Epithelial cell of esophagus (primary cell): Measurements from ENCODE around the gene SCYL3.

Source experiments
- DNase-seq: peaks from one replicate; pipeline ENCODE4 v3.0.0; 2010; ENCODE audit warnings: low read depth
- H3K4me3 ChIP-seq: 2 replicates; pipeline ENCODE4 v1.5.1; 2011; ENCODE audit warnings: mild to moderate bottlenecking, low read length, control low read depth
- TF ChIP-seq, protein P1 (sequence below): IDR thresholded peaks from 2 replicates; pipeline ENCODE4 v1.5.1; 2011; ENCODE audit warnings: low read depth, mild to moderate bottlenecking, low read length, control low read depth, inconsistent platforms; ENCODE audit not compliant: insufficient read depth; ENCODE audit errors: missing control alignments

Gene SCYL3

DNA sequence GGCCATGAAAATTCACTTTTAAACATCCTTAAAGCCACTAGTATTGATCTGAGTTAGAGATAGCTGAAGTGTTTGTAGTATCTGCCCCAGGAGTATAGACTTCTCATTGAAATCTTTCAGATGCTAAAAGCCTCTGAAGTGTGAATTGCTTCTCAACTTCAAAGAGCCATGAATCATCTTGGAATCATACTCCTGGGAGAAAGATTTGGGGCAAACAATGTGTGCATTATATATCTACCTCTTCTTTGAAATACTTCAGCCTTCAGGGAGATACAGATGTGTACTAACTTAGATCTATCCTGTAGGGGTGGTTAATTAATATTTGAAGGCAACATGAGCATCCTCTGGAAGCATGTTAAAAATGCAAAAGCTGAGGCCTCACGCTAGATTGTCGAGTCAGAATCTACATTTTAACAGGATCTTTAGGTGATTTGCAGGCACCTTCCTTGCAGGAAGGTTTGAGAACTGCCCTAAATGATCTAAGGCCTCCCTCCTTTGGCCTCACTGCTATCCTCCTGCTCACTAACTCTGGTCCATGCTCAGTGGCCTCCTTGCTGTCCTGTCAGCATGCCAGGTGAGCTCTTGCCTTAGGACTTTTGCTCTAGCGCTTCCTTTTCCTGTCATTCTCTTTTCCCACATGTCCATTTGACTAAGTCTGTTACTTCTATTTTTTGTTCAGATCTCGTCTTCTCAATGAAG, 6.0 kb upstream of the SCYL3 start:
- no peak overlapping the region for H3K4me3 ChIP-seq
- DNase-seq = no peak
- TF ChIP-seq, protein P1, sequence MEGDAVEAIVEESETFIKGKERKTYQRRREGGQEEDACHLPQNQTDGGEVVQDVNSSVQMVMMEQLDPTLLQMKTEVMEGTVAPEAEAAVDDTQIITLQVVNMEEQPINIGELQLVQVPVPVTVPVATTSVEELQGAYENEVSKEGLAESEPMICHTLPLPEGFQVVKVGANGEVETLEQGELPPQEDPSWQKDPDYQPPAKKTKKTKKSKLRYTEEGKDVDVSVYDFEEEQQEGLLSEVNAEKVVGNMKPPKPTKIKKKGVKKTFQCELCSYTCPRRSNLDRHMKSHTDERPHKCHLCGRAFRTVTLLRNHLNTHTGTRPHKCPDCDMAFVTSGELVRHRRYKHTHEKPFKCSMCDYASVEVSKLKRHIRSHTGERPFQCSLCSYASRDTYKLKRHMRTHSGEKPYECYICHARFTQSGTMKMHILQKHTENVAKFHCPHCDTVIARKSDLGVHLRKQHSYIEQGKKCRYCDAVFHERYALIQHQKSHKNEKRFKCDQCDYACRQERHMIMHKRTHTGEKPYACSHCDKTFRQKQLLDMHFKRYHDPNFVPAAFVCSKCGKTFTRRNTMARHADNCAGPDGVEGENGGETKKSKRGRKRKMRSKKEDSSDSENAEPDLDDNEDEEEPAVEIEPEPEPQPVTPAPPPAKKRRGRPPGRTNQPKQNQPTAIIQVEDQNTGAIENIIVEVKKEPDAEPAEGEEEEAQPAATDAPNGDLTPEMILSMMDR = no peak

DNA sequence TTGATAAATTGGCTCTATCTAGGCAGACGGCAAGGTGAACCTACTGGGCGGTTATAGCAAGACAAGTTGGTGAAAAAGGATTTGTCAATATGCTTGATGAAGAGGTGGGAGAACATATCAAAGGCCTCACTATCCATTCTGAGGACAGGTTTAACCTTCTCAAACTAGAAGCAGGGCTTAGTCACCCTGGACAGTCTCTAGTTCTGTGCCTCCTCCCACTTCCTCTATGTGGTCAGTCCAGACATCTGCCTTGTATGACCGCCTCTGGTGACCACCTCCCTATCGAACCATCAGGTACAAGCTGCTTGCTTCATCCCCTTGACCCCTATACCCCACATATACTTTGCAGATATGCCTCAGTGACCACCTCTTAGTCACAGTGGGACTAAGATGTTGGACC, 2.3 kb upstream of the SCYL3 start:
- no peak for DNase-seq
- no peak overlapping the region for H3K4me3 ChIP-seq
- TF ChIP-seq, protein P1 = no peak

DNA sequence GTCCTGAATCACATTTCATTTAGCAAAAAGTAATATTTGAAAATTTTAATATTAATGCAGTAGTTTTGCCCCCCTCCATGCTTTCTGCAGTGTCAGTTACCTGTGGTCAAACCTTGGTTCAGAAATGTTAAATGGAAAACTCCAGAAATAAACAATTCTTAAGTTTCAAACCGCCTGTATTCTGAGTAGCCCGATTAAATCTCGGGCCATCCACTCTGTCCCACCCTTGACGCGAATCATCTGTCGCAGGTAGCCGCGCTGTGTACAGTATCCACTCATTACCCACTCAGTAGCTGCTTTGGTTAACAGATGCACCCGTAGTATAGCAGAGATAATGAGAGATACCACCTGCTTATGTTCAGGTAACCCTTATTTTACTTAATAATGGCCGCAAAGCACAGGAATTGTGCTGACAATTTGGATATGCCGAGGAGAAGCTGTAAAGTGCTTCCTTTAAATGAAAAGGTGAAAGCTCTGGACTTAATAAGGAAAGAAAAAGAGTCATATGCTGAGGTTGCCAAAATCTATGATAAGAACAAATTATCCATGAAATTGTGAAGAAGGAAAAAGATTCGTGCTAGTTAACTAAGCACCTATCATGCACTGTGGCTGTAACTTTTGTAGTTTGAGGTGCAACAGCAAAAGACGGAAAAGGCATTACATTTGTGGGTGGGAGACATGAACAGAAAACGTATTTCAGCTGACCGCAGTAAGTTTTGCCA, 889 bp upstream of the SCYL3 start:
- DNase-seq = no peak
- peak overlapping the region; percentile 74 for H3K4me3 ChIP-seq
- TF ChIP-seq, protein P1 = no peak

DNA sequence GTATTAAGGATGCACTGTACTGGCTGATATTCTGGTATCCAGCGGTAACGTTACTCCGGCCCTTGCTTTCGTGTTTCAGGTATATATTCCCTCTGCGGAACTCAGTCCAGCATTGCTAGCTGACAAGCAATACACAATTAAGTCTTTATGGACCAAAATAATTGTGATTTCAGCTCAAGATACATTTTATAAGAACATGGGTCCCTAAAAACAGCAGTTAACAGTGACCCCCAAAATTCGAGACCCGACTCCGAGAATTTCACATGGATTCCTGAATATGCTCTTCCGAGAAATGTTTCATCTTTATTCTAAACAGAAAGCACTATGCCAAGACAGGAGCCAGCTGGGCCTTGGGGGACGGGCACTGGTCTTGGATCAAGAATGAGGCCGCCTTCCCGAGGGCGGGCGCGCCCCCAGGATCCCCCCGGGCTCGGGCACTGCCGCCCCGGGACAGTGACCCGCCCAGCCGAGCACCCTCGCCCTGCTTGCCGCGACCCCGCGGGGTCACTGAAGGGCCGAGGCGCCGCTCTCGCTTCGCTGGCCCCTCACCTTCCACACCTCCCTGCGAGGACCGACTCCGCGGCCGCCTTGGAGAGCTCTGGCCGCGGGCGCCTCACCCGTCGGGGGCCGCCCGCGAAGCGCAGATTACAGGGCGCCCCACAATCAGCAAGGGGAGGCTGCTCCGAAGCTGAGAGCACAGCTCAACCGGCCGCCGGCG, 610 bp downstream of the SCYL3 start:
- TF ChIP-seq, protein P1 = no peak
- DNase-seq = peak; percentile 19
- peak overlapping the region; percentile 74 for H3K4me3 ChIP-seq

DNA sequence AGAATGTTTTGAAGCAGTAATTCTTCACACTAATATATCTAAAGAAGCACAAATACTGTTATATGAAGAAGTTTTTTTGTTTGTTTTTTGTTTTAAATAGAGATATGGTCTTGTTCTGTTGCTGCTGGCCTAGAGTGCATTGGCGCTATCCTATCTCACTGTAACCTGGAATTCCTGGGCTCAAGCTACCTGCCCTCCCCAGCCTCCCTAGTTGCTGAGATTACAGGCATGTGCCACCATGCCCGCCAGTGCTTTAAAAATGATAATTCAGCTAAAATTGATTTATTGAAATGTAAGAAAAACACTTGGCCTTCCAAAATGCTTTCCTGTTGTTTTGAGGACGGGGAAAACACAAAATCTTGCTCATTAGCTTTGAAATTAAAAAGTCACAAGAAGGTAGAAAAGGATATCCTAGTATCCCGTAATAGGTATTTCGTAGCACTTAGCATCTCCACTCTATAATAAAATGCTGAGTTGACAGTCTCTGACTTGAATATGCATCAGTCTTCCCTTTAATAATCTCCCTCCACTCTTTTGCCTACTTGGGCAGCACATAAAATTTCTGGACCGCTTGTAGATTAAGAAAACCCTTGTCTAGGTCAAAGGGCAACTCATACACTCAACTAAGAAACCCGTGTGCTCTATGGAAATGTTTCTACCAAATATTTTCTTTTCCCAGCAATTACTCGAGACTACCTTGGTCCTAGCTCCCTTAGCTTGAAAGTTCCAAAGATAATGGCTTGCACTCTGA, 1.3 kb downstream of the SCYL3 start:
- TF ChIP-seq, protein P1 = no peak
- peak overlapping the region; percentile 74 for H3K4me3 ChIP-seq
- no peak for DNase-seq

DNA sequence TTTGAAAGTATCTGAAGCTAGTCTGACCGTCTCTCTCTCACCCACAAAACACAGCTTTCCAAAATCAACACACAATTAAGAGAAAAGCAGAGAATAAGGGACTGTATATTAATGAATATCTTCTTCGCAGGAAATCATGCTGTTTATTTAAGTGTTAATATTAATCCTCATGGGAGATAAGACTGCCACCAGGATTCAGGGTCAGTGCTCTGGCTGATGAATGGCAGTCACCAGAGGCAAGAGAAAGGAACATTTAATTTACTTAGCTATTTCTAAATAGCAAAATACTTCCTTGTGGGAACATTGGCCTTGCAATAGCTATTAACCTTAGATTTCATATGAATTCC, 2.2 kb downstream of the SCYL3 start:
- H3K4me3 ChIP-seq = peak overlapping the region; percentile 14
- no peak for DNase-seq

More for the DNA sequence above, 2.2 kb downstream of the SCYL3 start:
- TF ChIP-seq, protein P1 = no peak
